Activated CD4-positive, alpha-beta T cell treated with anti-CD3 and anti-CD28 coated beads for 1 hour (primary cell): ENCODE data around the gene RNASET2.
"Not testable (repeated sequence)": the region's sequence is repeated elsewhere in the genome, so short reads cannot be mapped to it uniquely, and the experiment has no call there.

Experiments used
- DNase-seq: peaks from one replicate; pipeline ENCODE4 v3.0.0-alpha.2; 2020

The RNASET2 gene

DNA sequence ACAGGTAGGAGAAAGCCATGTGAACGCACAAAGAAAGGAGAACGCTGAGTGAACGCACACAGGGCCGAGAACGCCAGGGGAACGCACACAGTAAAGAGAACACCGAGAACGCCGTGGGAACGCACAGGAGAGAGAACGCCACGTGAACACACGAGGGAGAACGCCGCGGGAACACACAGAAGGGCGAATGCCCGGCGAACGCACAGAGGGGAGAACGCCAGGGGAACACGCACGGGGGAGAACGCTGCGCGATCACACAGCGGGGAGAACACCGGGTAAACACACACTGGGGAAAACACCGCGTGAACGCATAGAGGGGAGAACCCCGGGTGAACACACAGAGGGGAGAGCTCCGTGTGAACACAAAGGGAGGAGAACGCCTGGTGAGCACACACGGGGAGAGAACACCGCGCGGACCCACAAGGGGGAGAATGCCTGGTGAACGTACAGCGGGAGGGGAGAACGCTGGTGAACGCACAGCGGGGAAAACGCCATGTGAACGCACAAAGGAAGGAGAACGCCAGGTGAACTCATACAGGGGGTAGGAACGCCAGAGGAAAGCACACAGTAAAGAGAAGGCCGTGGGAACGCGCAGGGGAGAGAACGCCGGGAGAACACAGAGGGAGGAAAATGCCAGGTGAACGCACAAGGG is 55.3 kb downstream of the RNASET2 start:
- DNase-seq: no peak

- no peak for DNase-seq
These were observed 56.1 kb downstream of the RNASET2 start for GRCh38 chr6:166900130-166900708.

DNA sequence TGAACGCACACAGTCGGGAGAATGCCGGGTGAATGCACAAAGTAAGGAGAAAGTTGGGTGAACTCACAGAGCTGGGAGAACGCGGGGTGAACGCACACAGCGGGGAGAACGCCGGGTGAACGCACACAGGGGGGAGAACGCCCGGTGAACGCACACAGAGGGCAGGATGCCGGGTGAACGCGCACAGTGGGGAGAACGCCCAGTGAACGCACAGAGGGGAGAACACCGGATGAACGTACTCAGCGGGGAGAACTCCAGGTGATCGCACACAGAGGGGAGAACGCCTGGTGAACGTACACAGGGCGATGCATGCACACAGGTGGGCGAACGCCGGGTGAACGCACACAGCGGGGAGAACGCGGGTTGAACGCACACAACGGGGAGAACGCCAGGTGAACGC is 57.4 kb downstream of the RNASET2 start:
- no peak for DNase-seq

DNA sequence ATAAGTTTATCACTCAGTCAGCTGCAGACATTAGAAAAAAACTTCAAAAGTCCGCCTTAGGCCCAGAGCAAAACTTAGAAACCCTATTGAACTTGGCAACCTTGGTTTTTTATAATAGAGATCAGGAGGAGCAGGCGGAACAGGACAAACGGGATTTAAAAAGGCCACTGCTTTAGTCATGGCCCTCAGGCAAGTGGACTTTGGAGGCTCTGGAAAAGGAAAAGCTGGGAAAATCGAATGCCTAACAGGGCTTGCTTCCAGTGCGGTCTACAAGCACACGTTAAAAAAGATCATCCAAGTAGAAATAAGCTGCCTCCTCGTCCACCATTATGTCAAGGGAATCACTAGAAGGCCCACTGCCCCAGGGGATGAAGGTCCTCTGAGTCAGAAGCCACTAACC is 61.7 kb downstream of the RNASET2 start:
- not testable (repeated sequence) for DNase-seq

GRCh38 chr6:166892472-166892871 is 63.9 kb downstream of the RNASET2 start:
- DNase-seq: not testable (repeated sequence)

DNA sequence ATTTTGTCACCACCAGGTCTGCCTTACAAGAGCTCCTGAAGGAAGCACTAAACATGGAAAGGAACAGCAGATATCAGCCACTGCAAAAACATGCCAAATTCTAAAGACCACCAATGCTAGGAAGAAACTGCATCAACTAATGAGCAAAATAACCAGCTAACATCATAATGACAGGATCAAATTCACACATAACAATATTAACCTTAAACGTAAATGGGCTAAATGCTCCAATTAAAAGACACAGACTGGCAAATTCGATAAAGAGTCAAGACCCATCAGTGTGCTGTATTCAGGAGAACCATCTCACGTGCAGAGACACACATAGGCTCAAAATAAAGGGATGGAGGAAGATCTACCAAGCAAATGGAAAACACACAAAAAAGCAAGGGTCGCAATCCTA is 69.6 kb downstream of the RNASET2 start:
- DNase-seq: not testable (repeated sequence)

GRCh38 chr6:166884958-166885357 is 71.4 kb downstream of the RNASET2 start:
- DNase-seq: not testable (repeated sequence)

- DNase-seq: no peak
These were observed 76.8 kb downstream of the RNASET2 start for GRCh38 chr6:166879594-166879993.
